22Rv1 (cell line): ENCODE results near the gene STK26.
"Not testable (repeated sequence)": the region's sequence is repeated elsewhere in the genome, so short reads cannot be mapped to it uniquely, and the experiment has no call there.

Experiments
- H3K27ac ChIP-seq: fragments of 450-650 bp; 2 replicates; pipeline ENCODE4 v1.5.1; 2017
- CTCF ChIP-seq: fragments of 450-650 bp; IDR thresholded peaks from 2 replicates; pipeline ENCODE4 v1.5.1; 2017; ENCODE audit warnings: mild to moderate bottlenecking
- ZFX ChIP-seq: fragments of 450-650 bp; IDR thresholded peaks from 2 replicates; pipeline ENCODE4 v1.6.1; 2017; ENCODE audit warnings: antibody characterized with exemption, borderline replicate concordance

STK26 gene

DNA sequence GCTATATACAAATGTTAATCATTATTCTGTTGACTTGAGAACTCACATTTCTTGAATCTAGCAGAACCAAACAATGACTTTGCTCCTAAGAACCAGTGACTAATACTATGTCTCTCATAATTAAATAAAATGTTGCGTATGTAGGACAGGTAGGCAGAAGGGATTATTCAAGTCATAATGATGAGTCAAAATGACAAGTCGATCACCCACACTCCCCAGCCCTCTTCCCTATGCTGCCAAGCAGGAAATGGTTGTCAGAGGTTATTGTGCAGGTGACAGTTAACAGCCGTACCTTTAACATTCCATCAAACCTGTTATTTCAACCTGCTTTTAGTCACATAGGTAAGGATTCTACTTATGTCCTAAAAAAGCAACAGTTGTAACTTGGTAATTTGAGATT, 22.0 kb upstream of the STK26 start:
- TF ChIP-seq CTCF: no peak
- TF ChIP-seq ZFX: no peak
- H3K27ac ChIP-seq: no peak overlapping the region

- no peak overlapping the region for H3K27ac ChIP-seq
- TF ChIP-seq CTCF (no peak), ZFX (no peak)
Measured at GRCh38 chrX:132004728-132005127, 18.4 kb upstream of the STK26 start.

GRCh38 chrX:132009350-132009749, 13.8 kb upstream of the STK26 start:
- TF ChIP-seq ZFX: no peak
- TF ChIP-seq CTCF: no peak
- no peak overlapping the region for H3K27ac ChIP-seq

- not testable (repeated sequence) for H3K27ac ChIP-seq
Measured at GRCh38 chrX:132010213-132010612, 12.9 kb upstream of the STK26 start.

- TF ChIP-seq CTCF: no peak
- no peak overlapping the region for H3K27ac ChIP-seq
Measured at GRCh38 chrX:132015875-132016274, 7.2 kb upstream of the STK26 start.

GRCh38 chrX:132016628-132017430, 6.3 kb upstream of the STK26 start:
- no peak for TF ChIP-seq ZFX
- no peak for TF ChIP-seq CTCF
- H3K27ac ChIP-seq: no peak overlapping the region

GRCh38 chrX:132017431-132018185, 5.5 kb upstream of the STK26 start:
- TF ChIP-seq ZFX (no peak), CTCF (no peak)
- no peak overlapping the region for H3K27ac ChIP-seq
